Mucosa of descending colon (tissue), 3 donors: ENCODE results near the gene RIOK3. TPM values are rescaled to one million over a fixed set of nuclear protein-coding genes. Genes with fewer than 3 reads are reported as not detected.
"Not testable (repeated sequence)": the region's sequence is repeated elsewhere in the genome, so short reads cannot be mapped to it uniquely, and the experiment has no call there.

Experiments
- ATAC-seq: fragments of 200-7000 bp; cut with Tn5 transposase; one replicate; pipeline ENCODE4 v1.9.1; 2020; ENCODE audit warnings: mild to moderate bottlenecking, moderate library complexity
- DNase-seq, 3 donors: peaks; one replicate each; pipeline ENCODE4 v3.0.0-alpha.2; 2020
- H3K36me3 ChIP-seq: fragments of 200-600 bp; one replicate; pipeline ENCODE4 v1.8.0; 2021; ENCODE audit warnings: low read depth, mild to moderate bottlenecking
- H3K4me1 ChIP-seq: fragments of 200-600 bp; one replicate; pipeline ENCODE4 v1.8.0; 2021; ENCODE audit warnings: low read depth, mild to moderate bottlenecking
- H3K4me3 ChIP-seq: fragments of 200-600 bp; one replicate; pipeline ENCODE4 v1.8.0; 2021; ENCODE audit warnings: mild to moderate bottlenecking
- H3K9me3 ChIP-seq: fragments of 200-600 bp; one replicate; pipeline ENCODE4 v1.8.0; 2021; ENCODE audit warnings: mild to moderate bottlenecking
- CTCF ChIP-seq: fragments of 200-600 bp; IDR thresholded peaks from one replicate; pipeline ENCODE4 v1.8.0; 2022; ENCODE audit warnings: antibody characterized with exemption, mild to moderate bottlenecking
- intact Hi-C, 2 donors: fragments of 100-400 bp; cut with DNase I in 1 of 2; cut with micrococcal nuclease in 1 of 2; formaldehyde crosslinking; loops; one replicate each; pipeline versions ENCODE4 v1.11.0 to v1.11.1; 2022; cut with DNase I, micrococcal nuclease
- total RNA-seq, 3 donors: library from RNA; stranded (reverse); fragmentation: NEBNext Ultra II Directional in 2 of 3; extraction: Animal tissue kit (Norgen Biotek cat#: 25700) in 2 of 3; gene quantifications; one replicate each; pipeline versions ENCODE4 v1.2.1 to v1.2.4, GENCODE V29; 2021 to 2023
- donor health status: DM: no; HTN: no; CAD: no; lungs with moderate emphysema.
- donor health status: DM: no; HTN: no; CAD: no.
- donor health status: DM: no; HTN: yes; CAD: no.

Gene RIOK3
- total RNA-seq, 3 donors from 2014 or later = 96.3 to 176 (median 171) TPM

GRCh38 chr18:23502516-23503037 lies 49.5 kb downstream of the RIOK3 start:
- intact Hi-C loops = no loop called here
- no peaks in the 10 kb centered on the region for H3K9me3 ChIP-seq
- peaks cover 15% of the 10 kb centered on the region for H3K4me1 ChIP-seq
- H3K4me3 ChIP-seq = peak overlapping the region; percentile 97
- no peak for DNase-seq
- H3K36me3 ChIP-seq = no peaks in the 10 kb centered on the region
- ATAC-seq = no peak
- no peak for TF ChIP-seq CTCF

GRCh38 chr18:23503038-23503962 lies 50.2 kb downstream of the RIOK3 start, which contains the start of gene RMC1:
RMC1 (plus strand) TSS chr18:23503511; CDS start chr18:23503619, 108 bp downstream.
- no peaks in the 10 kb centered on the region for H3K36me3 ChIP-seq
- ATAC-seq = peak; percentile 96
- peak within 1 kb of the TSS; percentile 97 for H3K4me3 ChIP-seq
- H3K4me1 ChIP-seq = peaks cover 15% of the 10 kb centered on the region
- peak; percentile 98 to 100 (median 99) for DNase-seq
- intact Hi-C loops = no loop called here
- H3K9me3 ChIP-seq = no peaks in the 10 kb centered on the region
- TF ChIP-seq CTCF = no peak

GRCh38 chr18:23503963-23504344 lies 50.9 kb downstream of the RIOK3 start:
- no peak for ATAC-seq
- Histone ChIP-seq H3K4me3 (peak overlapping the region; percentile 97), H3K9me3 (no peaks in the 10 kb centered on the region), H3K36me3 (no peaks in the 10 kb centered on the region), H3K4me1 (peaks cover 15% of the 10 kb centered on the region)
- intact Hi-C loops = no loop called here
- DNase-seq = no peak
- no peak for TF ChIP-seq CTCF

- peak; percentile 14 for ATAC-seq
- TF ChIP-seq CTCF = no peak
- no peak overlapping the region for H3K4me3 ChIP-seq
- no peaks in the 10 kb centered on the region for H3K9me3 ChIP-seq
- H3K4me1 ChIP-seq = peaks cover 15% of the 10 kb centered on the region
- intact Hi-C loops = no loop called here
- no peak for DNase-seq
- H3K36me3 ChIP-seq = no peaks in the 10 kb centered on the region
Measured at GRCh38 chr18:23504720-23505119, 51.6 kb downstream of the RIOK3 start.

GRCh38 chr18:23506393-23506792 lies 53.3 kb downstream of the RIOK3 start:
- Histone ChIP-seq H3K4me1 (peaks cover 15% of the 10 kb centered on the region), H3K36me3 (no peaks in the 10 kb centered on the region), H3K9me3 (no peaks in the 10 kb centered on the region), H3K4me3 (no peak overlapping the region)
- no peak for ATAC-seq
- no peak for DNase-seq
- TF ChIP-seq CTCF = no peak
- intact Hi-C loops = no loop called here

GRCh38 chr18:23510923-23511322 lies 57.8 kb downstream of the RIOK3 start:
- ATAC-seq, H3K9me3 ChIP-seq, H3K36me3 ChIP-seq, intact Hi-C loops, H3K4me1 ChIP-seq, DNase-seq, H3K4me3 ChIP-seq: not testable (repeated sequence)

GRCh38 chr18:23512216-23512615 lies 59.1 kb downstream of the RIOK3 start:
- ATAC-seq, DNase-seq, H3K9me3 ChIP-seq, intact Hi-C loops, H3K4me3 ChIP-seq, H3K36me3 ChIP-seq, H3K4me1 ChIP-seq: not testable (repeated sequence)
